ENCODE data around the gene GXYLT2. TPM values are rescaled to one million over a fixed set of nuclear protein-coding genes. Genes with fewer than 3 reads are reported as not detected.

Gene GXYLT2
- total RNA-seq, 3 donors from 2014 or later, result 5.6 to 15.4 (median 7.4) TPM

DNA sequence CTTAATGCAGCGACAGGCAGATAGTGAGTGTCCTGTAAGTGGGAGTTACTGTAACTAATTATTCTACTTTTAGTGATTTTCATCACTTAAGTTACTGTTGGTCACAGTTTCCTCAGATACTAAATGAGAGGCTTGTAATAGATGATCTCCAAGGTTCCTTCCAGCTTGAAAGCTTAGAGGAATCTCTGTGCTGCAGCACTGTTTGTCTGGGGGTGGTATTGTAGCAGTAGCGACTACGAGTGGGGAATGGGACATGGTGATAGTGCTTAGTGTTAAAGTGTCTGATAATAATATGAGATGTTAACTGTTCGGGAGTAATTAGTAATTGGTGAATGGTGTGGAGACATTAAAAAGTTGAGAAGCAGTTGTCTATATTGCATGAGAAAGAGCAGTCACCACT is 121.2 kb downstream of the GXYLT2 start:
- DNase-seq (ENCODE audit: low spot score in 2 of 2), result no peak

GRCh38 chr3:73009750-73010149 is 121.9 kb downstream of the GXYLT2 start:
- intact Hi-C loops (cut with DNase I; ENCODE audit: low total_unique reads), result no loop called here
- Histone ChIP-seq H3K4me1 (no peaks in the 10 kb centered on the region), H3K27ac (no peak overlapping the region), H3K4me3 (no peak overlapping the region), H3K36me3 (no peaks in the 10 kb centered on the region), H3K9me3 (no peaks in the 10 kb centered on the region), H3K27me3 (no peaks in the 10 kb centered on the region)
- no peak for DNase-seq (ENCODE audit: low spot score in 2 of 2)
- TF ChIP-seq POLR2AphosphoS5 (IDR thresholded peaks at IDR 0.05) (no peak), POLR2A (IDR thresholded peaks at IDR 0.05) (no peak)
- TF ChIP-seq, protein P1, sequence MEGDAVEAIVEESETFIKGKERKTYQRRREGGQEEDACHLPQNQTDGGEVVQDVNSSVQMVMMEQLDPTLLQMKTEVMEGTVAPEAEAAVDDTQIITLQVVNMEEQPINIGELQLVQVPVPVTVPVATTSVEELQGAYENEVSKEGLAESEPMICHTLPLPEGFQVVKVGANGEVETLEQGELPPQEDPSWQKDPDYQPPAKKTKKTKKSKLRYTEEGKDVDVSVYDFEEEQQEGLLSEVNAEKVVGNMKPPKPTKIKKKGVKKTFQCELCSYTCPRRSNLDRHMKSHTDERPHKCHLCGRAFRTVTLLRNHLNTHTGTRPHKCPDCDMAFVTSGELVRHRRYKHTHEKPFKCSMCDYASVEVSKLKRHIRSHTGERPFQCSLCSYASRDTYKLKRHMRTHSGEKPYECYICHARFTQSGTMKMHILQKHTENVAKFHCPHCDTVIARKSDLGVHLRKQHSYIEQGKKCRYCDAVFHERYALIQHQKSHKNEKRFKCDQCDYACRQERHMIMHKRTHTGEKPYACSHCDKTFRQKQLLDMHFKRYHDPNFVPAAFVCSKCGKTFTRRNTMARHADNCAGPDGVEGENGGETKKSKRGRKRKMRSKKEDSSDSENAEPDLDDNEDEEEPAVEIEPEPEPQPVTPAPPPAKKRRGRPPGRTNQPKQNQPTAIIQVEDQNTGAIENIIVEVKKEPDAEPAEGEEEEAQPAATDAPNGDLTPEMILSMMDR (IDR thresholded peaks at IDR 0.05), result no peak

More for the DNA sequence above, 121.2 kb downstream of the GXYLT2 start:
- no peaks in the 10 kb centered on the region for H3K36me3 ChIP-seq
- intact Hi-C loops (cut with DNase I; ENCODE audit: low total_unique reads), result no loop called here
- H3K27ac ChIP-seq, result no peak overlapping the region
- no peaks in the 10 kb centered on the region for H3K4me1 ChIP-seq
- TF ChIP-seq, protein P1 (IDR thresholded peaks at IDR 0.05), result no peak
- no peak for TF ChIP-seq POLR2AphosphoS5 (IDR thresholded peaks at IDR 0.05)
- TF ChIP-seq POLR2A (IDR thresholded peaks at IDR 0.05), result no peak
- no peak overlapping the region for H3K4me3 ChIP-seq
- no peaks in the 10 kb centered on the region for H3K27me3 ChIP-seq
- H3K9me3 ChIP-seq, result no peaks in the 10 kb centered on the region

DNA sequence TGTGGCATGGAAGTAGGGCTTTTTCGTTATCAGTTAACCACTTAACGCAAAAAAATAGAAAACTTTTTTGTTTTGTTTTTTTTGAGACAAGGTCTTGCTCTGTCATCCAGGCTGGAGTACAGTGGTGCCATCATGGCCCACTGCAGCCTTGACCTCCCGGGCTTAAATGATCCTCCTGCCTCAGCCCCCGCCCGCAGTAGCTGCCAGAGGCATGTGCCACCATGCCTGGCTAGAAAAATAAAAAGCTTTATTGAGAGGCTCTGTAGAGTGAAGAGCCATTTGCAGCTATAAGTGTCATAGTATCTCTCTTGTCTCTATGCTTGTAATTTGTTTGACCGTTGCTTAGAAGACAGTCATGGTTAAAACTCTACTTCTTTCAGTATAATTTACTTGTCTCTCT is 122.3 kb downstream of the GXYLT2 start:
- no peaks in the 10 kb centered on the region for H3K4me1 ChIP-seq
- H3K27ac ChIP-seq, result no peak overlapping the region
- no peaks in the 10 kb centered on the region for H3K27me3 ChIP-seq
- DNase-seq (ENCODE audit: low spot score in 2 of 2), result no peak
- no peak overlapping the region for H3K4me3 ChIP-seq
- H3K9me3 ChIP-seq, result no peaks in the 10 kb centered on the region
- no peaks in the 10 kb centered on the region for H3K36me3 ChIP-seq
- intact Hi-C loops (cut with DNase I; ENCODE audit: low total_unique reads), result no loop called here
- TF ChIP-seq POLR2A (IDR thresholded peaks at IDR 0.05) (no peak), POLR2AphosphoS5 (IDR thresholded peaks at IDR 0.05) (no peak)
- TF ChIP-seq, protein P1 (IDR thresholded peaks at IDR 0.05), result no peak

DNA sequence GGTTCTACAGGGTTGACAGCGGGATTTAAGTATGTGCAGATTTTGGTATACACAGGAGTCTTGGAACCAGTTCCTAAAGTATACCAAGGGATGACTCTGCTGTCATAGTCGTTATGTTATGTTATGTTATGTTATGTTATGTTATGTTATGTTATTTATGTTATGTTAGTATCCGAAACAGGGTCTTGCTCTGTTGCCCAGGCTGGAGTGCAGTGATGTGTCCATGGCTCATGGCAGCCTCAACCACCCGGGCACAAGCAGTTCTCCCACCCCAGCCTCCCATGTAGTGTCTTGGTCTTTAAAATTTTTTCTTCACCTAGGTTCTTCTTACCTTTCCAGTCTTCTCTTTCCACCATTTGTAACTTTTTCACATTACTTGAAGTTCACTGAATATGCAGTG is 130.5 kb downstream of the GXYLT2 start:
- Histone ChIP-seq H3K4me3 (no peak overlapping the region), H3K36me3 (no peaks in the 10 kb centered on the region), H3K27ac (no peak overlapping the region), H3K27me3 (no peaks in the 10 kb centered on the region), H3K4me1 (no peaks in the 10 kb centered on the region), H3K9me3 (no peaks in the 10 kb centered on the region)
- intact Hi-C loops (cut with DNase I; ENCODE audit: low total_unique reads), result no loop called here
- TF ChIP-seq POLR2AphosphoS5 (IDR thresholded peaks at IDR 0.05), result no peak
- no peak for TF ChIP-seq POLR2A (IDR thresholded peaks at IDR 0.05)
- TF ChIP-seq, protein P1 (IDR thresholded peaks at IDR 0.05), result no peak
- no peak for DNase-seq (ENCODE audit: low spot score in 2 of 2)

GRCh38 chr3:73018790-73019441 is 131.1 kb downstream of the GXYLT2 start:
- no peaks in the 10 kb centered on the region for H3K9me3 ChIP-seq
- TF ChIP-seq POLR2A (IDR thresholded peaks at IDR 0.05), result no peak
- H3K27me3 ChIP-seq, result no peaks in the 10 kb centered on the region
- H3K4me3 ChIP-seq, result no peak overlapping the region
- H3K27ac ChIP-seq, result no peak overlapping the region
- no peak for DNase-seq (ENCODE audit: low spot score in 2 of 2)
- intact Hi-C loops (cut with DNase I; ENCODE audit: low total_unique reads), result no loop called here
- H3K36me3 ChIP-seq, result no peaks in the 10 kb centered on the region
- H3K4me1 ChIP-seq, result no peaks in the 10 kb centered on the region
